A549 (cell line): ENCODE measurements around the gene AIRE. TPM values are rescaled to one million over a fixed set of nuclear protein-coding genes. Genes with fewer than 3 reads are reported as not detected.

Experiments used
- ATAC-seq, 2 experiments: fragments of 200-7000 bp in 1 of 2; fragments of >200 bp in 1 of 2; cut with Nextera tagmentation in 1 of 2; cut with Tn5 transposase in 1 of 2; 3 replicates each; pipeline versions ENCODE4 v1.8.0 to v1.9.1; 2018 to 2020; ENCODE audit warnings: mild to moderate bottlenecking in 1 of 2, moderate library complexity in 1 of 2
- CTCF ChIA-PET: fragments of 300-600 bp; sonication (Branson Sonifier 250); formaldehyde crosslinking; extraction: SDS; loops from one replicate; lab custom pipeline; 2021; ENCODE audit warnings: antibody characterized with exemption, inconsistent platforms; lab: Yijun Ruan, JAX
- POLR2A ChIA-PET: fragments of 350-600 bp; formaldehyde crosslinking; extraction: SDS; loops from one replicate; lab custom pipeline; 2021; ENCODE audit warnings: antibody characterized with exemption, inconsistent platforms; lab: Yijun Ruan, JAX
- DNase-seq, 2 experiments: peaks; one replicate each; pipeline versions ENCODE4 v3.0.0 to v3.0.0-alpha.2; 2011 to 2016; ENCODE audit warnings: low read depth in 1 of 2, low spot score in 1 of 2
- FAIRE-seq: peaks from 2 replicates; lab custom pipeline; 2011; peaks lifted over from hg19 to GRCh38; lab: Jason Lieb, UNC
- H3K27ac ChIP-seq, 2 experiments: fragments of >200 bp; sonication (Bioruptor Twin); formaldehyde crosslinking; 3 replicates each; pipeline ENCODE4 v1.5.1; 2016 to 2017
- H3K4me1 ChIP-seq: fragments of >200 bp; sonication (Bioruptor Twin); formaldehyde crosslinking; 3 replicates; pipeline ENCODE4 v1.6.1; 2016
- H3K4me2 ChIP-seq: fragments of >200 bp; sonication (Bioruptor Twin); formaldehyde crosslinking; 3 replicates; pipeline ENCODE4 v1.6.1; 2016
- H3K4me3 ChIP-seq: fragments of >200 bp; sonication (Bioruptor Twin); formaldehyde crosslinking; 3 replicates; pipeline ENCODE4 v1.5.1; 2016
- H3K9me3 ChIP-seq: fragments of >200 bp; sonication (Bioruptor Twin); formaldehyde crosslinking; 3 replicates; pipeline ENCODE4 v1.6.1; 2016
- CBX2 ChIP-seq: fragments of 200-600 bp; sonication (generic); IDR thresholded peaks from 2 replicates; pipeline ENCODE4 v1.6.1; 2016; ENCODE audit warnings: low read depth, mild to moderate bottlenecking, borderline replicate concordance
- CBX8 ChIP-seq: fragments of 200-600 bp; sonication (generic); IDR thresholded peaks from 2 replicates; pipeline ENCODE4 v1.6.1; 2016
- EHF ChIP-seq: fragments of 250-450 bp; sonication (Bioruptor Pico); IDR thresholded peaks from 2 replicates; pipeline ENCODE4 v1.5.0; 2020; ENCODE audit warnings: mild to moderate bottlenecking
- EP300 ChIP-seq, 2 experiments: fragments of >200 bp; sonication (Bioruptor Twin); formaldehyde crosslinking; IDR thresholded peaks; 2 replicates in 1 of 2; 3 replicates in 1 of 2; pipeline ENCODE4 v1.6.1; 2016 to 2017
- ESRRA ChIP-seq: fragments of 150-350 bp; IDR thresholded peaks from 2 replicates; pipeline ENCODE4 v1.6.1; 2014; ENCODE audit warnings: mild to moderate bottlenecking, low read length, borderline replicate concordance
- HDAC2 ChIP-seq: fragments of 200-600 bp; sonication (generic); IDR thresholded peaks from 2 replicates; pipeline ENCODE4 v1.6.1; 2016
- HEYL ChIP-seq: fragments of 250-450 bp; sonication (Bioruptor Pico); IDR thresholded peaks from 2 replicates; pipeline ENCODE4 v1.8.0; 2021; ENCODE audit warnings: mild to moderate bottlenecking, moderate library complexity
- JUNB ChIP-seq: fragments of >200 bp; sonication (Bioruptor Twin); formaldehyde crosslinking; IDR thresholded peaks from 2 replicates; pipeline ENCODE4 v1.6.1; 2016
- KDM1A ChIP-seq: fragments of 200-600 bp; sonication (generic); IDR thresholded peaks from 2 replicates; pipeline ENCODE4 v1.6.1; 2016; ENCODE audit warnings: low read depth, mild to moderate bottlenecking
- MAZ ChIP-seq: fragments of 150-350 bp; IDR thresholded peaks from 2 replicates; pipeline ENCODE4 v1.6.1; 2014; ENCODE audit warnings: antibody characterized with exemption, low read depth, low read length, borderline replicate concordance
- MYC ChIP-seq: IDR thresholded peaks from 2 replicates; pipeline ENCODE4 v1.6.1; 2012; ENCODE audit warnings: mild to moderate bottlenecking, inconsistent platforms, low read length, improper control_type of control experiment, borderline replicate concordance
- NR3C1 ChIP-seq: fragments of >200 bp; sonication (Bioruptor Twin); formaldehyde crosslinking; IDR thresholded peaks from 3 replicates; pipeline ENCODE4 v1.6.1; 2017
- POLR2AphosphoS2 ChIP-seq: conservative IDR thresholded peaks from 2 replicates; pipeline ENCODE4 v1.6.1; 2012; ENCODE audit warnings: low read length, improper control_type of control experiment, inconsistent platforms
- RAD21 ChIP-seq, 2 experiments: fragments of >200 bp in 1 of 2; sonication (Bioruptor Twin) in 1 of 2; formaldehyde crosslinking in 1 of 2; IDR thresholded peaks in 1 of 2; conservative IDR thresholded peaks in 1 of 2; 2 replicates in 1 of 2; 3 replicates in 1 of 2; pipeline ENCODE4 v1.6.1; 2012 to 2018; ENCODE audit warnings: inconsistent platforms in 1 of 2
- RARB ChIP-seq: fragments of 250-450 bp; sonication (Bioruptor Pico); IDR thresholded peaks from 2 replicates; pipeline ENCODE4 v1.8.0; 2021; ENCODE audit warnings: mild to moderate bottlenecking, moderate library complexity
- RNF2 ChIP-seq: fragments of 200-600 bp; sonication (generic); IDR thresholded peaks from 2 replicates; pipeline ENCODE4 v1.6.1; 2016; ENCODE audit warnings: low read depth, mild to moderate bottlenecking, antibody characterized with exemption, moderate library complexity, borderline replicate concordance
- TFCP2L1 ChIP-seq: fragments of 250-450 bp; sonication (Bioruptor Pico); IDR thresholded peaks from 2 replicates; pipeline ENCODE4 v1.5.0; 2021; ENCODE audit warnings: mild to moderate bottlenecking
- ZC3H11A ChIP-seq: fragments of 450-650 bp; IDR thresholded peaks from 2 replicates; pipeline ENCODE4 v1.6.1; 2014; ENCODE audit warnings: antibody characterized with exemption, mild to moderate bottlenecking
- ZFP36 ChIP-seq: fragments of 450-650 bp; IDR thresholded peaks from 2 replicates; pipeline ENCODE4 v1.6.1; 2014; ENCODE audit warnings: borderline replicate concordance; ENCODE audit not compliant: partially characterized antibody
- WGBS: methylation state at CpG from one replicate; pipeline ENCODE4 v1.1.6; 2017; ENCODE audit errors: missing lambda C conversion rate; 5-methylcytosine and 5-hydroxymethylcytosine counted together
- polyA plus RNA-seq, 4 experiments: library from polyadenylated mRNA; depleted of rRNA in 3 of 4; stranded (reverse); fragments of >200 nt; fragmentation: RNase III in 1 of 4; extraction: RNeasy Plus Mini Kit Qiagen cat#74134 plus additional on column Dnase treatment in 1 of 4; gene quantifications; 2 replicates in 3 of 4; 3 replicates in 1 of 4; pipeline ENCODE4 v1.2.3, GENCODE V29; 2011 to 2017
- TF ChIP-seq, protein P1 (sequence below): fragments of 450-650 bp; IDR thresholded peaks from 2 replicates; pipeline ENCODE4 v1.6.1; 2014; ENCODE audit warnings: antibody characterized with exemption
- TF ChIP-seq, protein P2 (sequence below): fragments of 250-450 bp; sonication (Bioruptor Pico); IDR thresholded peaks from 2 replicates; pipeline ENCODE4 v1.5.0; 2021; ENCODE audit warnings: mild to moderate bottlenecking, moderate library complexity, borderline replicate concordance
- TF ChIP-seq, protein P3 (sequence below): IDR thresholded peaks from 2 replicates; pipeline ENCODE4 v1.6.1; 2012; ENCODE audit warnings: low read depth, borderline replicate concordance
- TF ChIP-seq, protein P4 (sequence below): fragments of 150-350 bp; IDR thresholded peaks from 2 replicates; pipeline ENCODE4 v1.6.1; 2014; ENCODE audit warnings: low read depth, mild to moderate bottlenecking, low read length
- TF ChIP-seq, protein P5 (sequence below): fragments of 250-450 bp; sonication (Bioruptor Pico); IDR thresholded peaks from 2 replicates; pipeline ENCODE4 v1.5.0; 2020; ENCODE audit warnings: low read depth, mild to moderate bottlenecking, moderate library complexity

AIRE gene
- polyA plus RNA-seq, 2 of the 4 experiments (the other 2 are of a cell fraction), result not detected

DNA sequence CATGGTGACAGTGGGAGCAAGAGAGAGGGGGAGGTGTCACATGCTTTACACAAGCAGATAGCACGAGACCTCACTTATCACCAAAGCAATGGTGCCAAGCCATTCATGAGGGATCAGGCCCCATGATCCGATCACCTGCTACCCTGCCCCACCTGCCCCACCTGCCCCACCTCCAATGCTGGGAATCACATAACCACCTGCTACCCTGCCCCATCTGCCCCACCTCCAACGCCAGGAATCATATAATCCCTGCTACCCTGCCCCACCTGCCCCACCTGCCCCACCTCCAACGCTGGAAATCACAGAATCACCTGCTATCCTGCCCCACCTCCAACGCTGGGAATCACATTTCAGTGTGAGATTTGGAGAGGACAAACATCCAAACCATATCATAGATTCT is 10.6 kb upstream of the AIRE start (continued):
- TF ChIP-seq RAD21 (conservative IDR thresholded peaks at IDR 0.05 in 1 of 2, IDR thresholded peaks at IDR 0.05 in 1 of 2) (no peak), KDM1A (no peak), MAZ (no peak), ZFP36 (no peak), HDAC2 (no peak), ZC3H11A (no peak)
- TF ChIP-seq, protein P1, sequence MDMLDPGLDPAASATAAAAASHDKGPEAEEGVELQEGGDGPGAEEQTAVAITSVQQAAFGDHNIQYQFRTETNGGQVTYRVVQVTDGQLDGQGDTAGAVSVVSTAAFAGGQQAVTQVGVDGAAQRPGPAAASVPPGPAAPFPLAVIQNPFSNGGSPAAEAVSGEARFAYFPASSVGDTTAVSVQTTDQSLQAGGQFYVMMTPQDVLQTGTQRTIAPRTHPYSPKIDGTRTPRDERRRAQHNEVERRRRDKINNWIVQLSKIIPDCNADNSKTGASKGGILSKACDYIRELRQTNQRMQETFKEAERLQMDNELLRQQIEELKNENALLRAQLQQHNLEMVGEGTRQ, result no peak
- TF ChIP-seq, protein P2, sequence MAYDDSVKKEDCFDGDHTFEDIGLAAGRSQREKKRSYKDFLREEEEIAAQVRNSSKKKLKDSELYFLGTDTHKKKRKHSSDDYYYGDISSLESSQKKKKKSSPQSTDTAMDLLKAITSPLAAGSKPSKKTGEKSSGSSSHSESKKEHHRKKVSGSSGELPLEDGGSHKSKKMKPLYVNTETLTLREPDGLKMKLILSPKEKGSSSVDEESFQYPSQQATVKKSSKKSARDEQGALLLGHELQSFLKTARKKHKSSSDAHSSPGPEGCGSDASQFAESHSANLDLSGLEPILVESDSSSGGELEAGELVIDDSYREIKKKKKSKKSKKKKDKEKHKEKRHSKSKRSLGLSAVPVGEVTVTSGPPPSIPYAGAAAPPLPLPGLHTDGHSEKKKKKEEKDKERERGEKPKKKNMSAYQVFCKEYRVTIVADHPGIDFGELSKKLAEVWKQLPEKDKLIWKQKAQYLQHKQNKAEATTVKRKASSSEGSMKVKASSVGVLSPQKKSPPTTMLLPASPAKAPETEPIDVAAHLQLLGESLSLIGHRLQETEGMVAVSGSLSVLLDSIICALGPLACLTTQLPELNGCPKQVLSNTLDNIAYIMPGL (CRISPR knock-in tag), result no peak
- TF ChIP-seq, protein P3, sequence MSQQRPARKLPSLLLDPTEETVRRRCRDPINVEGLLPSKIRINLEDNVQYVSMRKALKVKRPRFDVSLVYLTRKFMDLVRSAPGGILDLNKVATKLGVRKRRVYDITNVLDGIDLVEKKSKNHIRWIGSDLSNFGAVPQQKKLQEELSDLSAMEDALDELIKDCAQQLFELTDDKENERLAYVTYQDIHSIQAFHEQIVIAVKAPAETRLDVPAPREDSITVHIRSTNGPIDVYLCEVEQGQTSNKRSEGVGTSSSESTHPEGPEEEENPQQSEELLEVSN, result no peak

DNA sequence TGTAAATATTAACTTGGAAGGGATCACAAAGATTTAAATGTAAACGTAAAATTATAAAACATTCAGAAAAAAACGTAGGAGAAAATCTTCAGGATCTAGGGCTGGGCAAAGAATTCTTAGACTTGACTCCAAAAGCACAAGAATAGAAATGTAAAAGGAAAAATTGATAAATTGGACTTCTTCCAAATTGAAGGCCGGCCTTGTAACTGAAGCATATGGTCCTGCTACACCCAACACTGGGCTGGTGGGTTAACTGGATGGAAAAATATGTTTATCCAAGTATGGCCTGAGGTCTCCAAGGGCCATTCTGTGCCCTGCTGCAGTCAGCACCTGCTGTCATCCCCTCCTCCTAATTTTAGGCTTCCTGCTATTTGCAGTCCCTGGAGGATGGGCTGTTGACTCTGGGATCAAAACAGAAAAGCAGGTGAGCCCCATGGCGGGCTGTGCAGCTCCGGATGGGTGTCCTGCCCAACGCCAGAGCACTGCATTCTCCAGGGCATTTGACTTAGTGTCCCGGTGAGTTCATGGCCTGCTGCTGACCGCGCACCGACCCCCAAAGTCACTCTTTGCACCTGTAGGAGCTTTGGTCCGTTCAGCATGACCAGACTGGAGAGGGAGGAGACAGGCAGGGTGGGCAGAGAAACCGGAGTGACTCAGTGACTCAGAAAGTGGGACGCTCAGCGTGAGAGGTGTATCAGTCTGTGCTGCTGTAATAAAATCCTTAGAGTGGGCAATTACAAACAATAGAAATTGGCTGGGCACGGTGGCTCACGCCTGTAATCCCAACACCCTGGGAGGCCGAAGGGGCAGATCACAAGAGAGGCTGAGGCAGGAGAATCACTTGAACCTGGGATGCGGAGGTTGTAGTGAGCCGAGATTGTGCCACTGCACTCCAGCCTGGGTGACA is 6.1 kb upstream of the AIRE start:
- ATAC-seq, result no peak
- no peak overlapping the region for H3K4me2 ChIP-seq
- 68% methylated on average over 19 of the region's 19 CpGs for WGBS
- FAIRE-seq, result no peak
- no peak for DNase-seq
- no peaks in the 10 kb centered on the region for H3K4me1 ChIP-seq
- no peak overlapping the region for H3K4me3 ChIP-seq
- H3K9me3 ChIP-seq, result no peaks in the 10 kb centered on the region
- CTCF ChIA-PET, result interaction anchor here (0.7 to 1.3 kb wide), 2 partner anchors 18 to 24 kb away, joined by 3 to 4 read pairs; no protein-coding TSS in a partner anchor
- no peak overlapping the region for H3K27ac ChIP-seq
- POLR2A ChIA-PET, result no interaction called here
- TF ChIP-seq MYC (no peak), EP300 (IDR thresholded peaks at IDR 0.05) (no peak), RARB (no peak), CBX8 (no peak), JUNB (no peak), NR3C1 (no peak), RNF2 (no peak), TFCP2L1 (CRISPR knock-in tag) (no peak), HDAC2 (no peak), CBX2 (no peak), EHF (CRISPR knock-in tag) (no peak), ESRRA (no peak), POLR2AphosphoS2 (no peak), HEYL (no peak)
- TF ChIP-seq, protein P4, sequence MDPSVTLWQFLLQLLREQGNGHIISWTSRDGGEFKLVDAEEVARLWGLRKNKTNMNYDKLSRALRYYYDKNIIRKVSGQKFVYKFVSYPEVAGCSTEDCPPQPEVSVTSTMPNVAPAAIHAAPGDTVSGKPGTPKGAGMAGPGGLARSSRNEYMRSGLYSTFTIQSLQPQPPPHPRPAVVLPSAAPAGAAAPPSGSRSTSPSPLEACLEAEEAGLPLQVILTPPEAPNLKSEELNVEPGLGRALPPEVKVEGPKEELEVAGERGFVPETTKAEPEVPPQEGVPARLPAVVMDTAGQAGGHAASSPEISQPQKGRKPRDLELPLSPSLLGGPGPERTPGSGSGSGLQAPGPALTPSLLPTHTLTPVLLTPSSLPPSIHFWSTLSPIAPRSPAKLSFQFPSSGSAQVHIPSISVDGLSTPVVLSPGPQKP, result no peak
- TF ChIP-seq, protein P2 (CRISPR knock-in tag), result no peak
- TF ChIP-seq, protein P3, result no peak
- TF ChIP-seq, protein P5, sequence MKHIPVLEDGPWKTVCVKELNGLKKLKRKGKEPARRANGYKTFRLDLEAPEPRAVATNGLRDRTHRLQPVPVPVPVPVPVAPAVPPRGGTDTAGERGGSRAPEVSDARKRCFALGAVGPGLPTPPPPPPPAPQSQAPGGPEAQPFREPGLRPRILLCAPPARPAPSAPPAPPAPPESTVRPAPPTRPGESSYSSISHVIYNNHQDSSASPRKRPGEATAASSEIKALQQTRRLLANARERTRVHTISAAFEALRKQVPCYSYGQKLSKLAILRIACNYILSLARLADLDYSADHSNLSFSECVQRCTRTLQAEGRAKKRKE (CRISPR knock-in tag), result no peak
- TF ChIP-seq, all 56 proteins: peak for 0
